Measurements from ENCODE around the gene NDUFS4. TPM values are rescaled to one million over a fixed set of nuclear protein-coding genes. Genes with fewer than 3 reads are reported as not detected.
"Not testable (repeated sequence)": the region's sequence is repeated elsewhere in the genome, so short reads cannot be mapped to it uniquely, and the experiment has no call there.

Gene NDUFS4
- total RNA-seq, 1 experiment from 2014 or later = 80.7 TPM

- not testable (repeated sequence) for H3K36me3 ChIP-seq; H3K4me1 ChIP-seq; H3K27ac ChIP-seq; H3K4me3 ChIP-seq; H3K9me3 ChIP-seq (replicated peaks); H3K27me3 ChIP-seq; DNase-seq
These were observed 100.1 kb downstream of the NDUFS4 start for GRCh38 chr5:53660573-53660972.

GRCh38 chr5:53665313-53665712, 104.9 kb downstream of the NDUFS4 start:
- DNase-seq; H3K27me3 ChIP-seq; H3K4me1 ChIP-seq; H3K4me3 ChIP-seq; H3K9me3 ChIP-seq (replicated peaks); H3K36me3 ChIP-seq; H3K27ac ChIP-seq: not testable (repeated sequence)

- no peak overlapping the region for H3K4me3 ChIP-seq
- H3K9me3 ChIP-seq (replicated peaks) = peaks cover 3% of the 10 kb centered on the region; the same call in 1 of the 2 replicates
- no peak overlapping the region for H3K27ac ChIP-seq
- H3K4me1 ChIP-seq = no peaks in the 10 kb centered on the region
- peaks cover 9% of the 10 kb centered on the region for H3K36me3 ChIP-seq
- no peaks in the 10 kb centered on the region for H3K27me3 ChIP-seq
- no peak for DNase-seq
These were observed 107.2 kb downstream of the NDUFS4 start for GRCh38 chr5:53667621-53668020.

GRCh38 chr5:53671447-53671846, 111.0 kb downstream of the NDUFS4 start:
- no peak overlapping the region for H3K27ac ChIP-seq
- no peaks in the 10 kb centered on the region for H3K9me3 ChIP-seq (replicated peaks)
- H3K36me3 ChIP-seq = peaks cover 9% of the 10 kb centered on the region
- DNase-seq = no peak
- H3K4me3 ChIP-seq = no peak overlapping the region
- no peaks in the 10 kb centered on the region for H3K27me3 ChIP-seq
- no peaks in the 10 kb centered on the region for H3K4me1 ChIP-seq

- no peaks in the 10 kb centered on the region for H3K27me3 ChIP-seq
- no peaks in the 10 kb centered on the region; the same call in 1 of the 2 replicates for H3K36me3 ChIP-seq
- H3K9me3 ChIP-seq (replicated peaks) = no peaks in the 10 kb centered on the region
- H3K4me3 ChIP-seq = no peak overlapping the region
- H3K27ac ChIP-seq = no peak overlapping the region
- no peak for DNase-seq
- no peaks in the 10 kb centered on the region for H3K4me1 ChIP-seq
These were observed 113.7 kb downstream of the NDUFS4 start for GRCh38 chr5:53674121-53674520.

- peaks cover under 1% of the 10 kb centered on the region; the same call in 1 of the 2 replicates for H3K36me3 ChIP-seq
- no peaks in the 10 kb centered on the region for H3K4me1 ChIP-seq
- H3K4me3 ChIP-seq = no peak overlapping the region
- no peak overlapping the region for H3K27ac ChIP-seq
- no peak for DNase-seq
- H3K9me3 ChIP-seq (replicated peaks) = no peaks in the 10 kb centered on the region
- H3K27me3 ChIP-seq = no peaks in the 10 kb centered on the region
These were observed 117.2 kb downstream of the NDUFS4 start for GRCh38 chr5:53677632-53678031.

GRCh38 chr5:53678981-53679660, 118.7 kb downstream of the NDUFS4 start:
- DNase-seq = no peak
- no peak overlapping the region for H3K27ac ChIP-seq

GRCh38 chr5:53681079-53681478, 120.6 kb downstream of the NDUFS4 start:
- no peak for DNase-seq
- Histone ChIP-seq H3K9me3 (replicated peaks) (no peaks in the 10 kb centered on the region), H3K4me1 (no peaks in the 10 kb centered on the region)

More at GRCh38 chr5:53678981-53679660, 118.7 kb downstream of the NDUFS4 start:
- Histone ChIP-seq H3K27me3 (no peaks in the 10 kb centered on the region), H3K9me3 (replicated peaks) (no peaks in the 10 kb centered on the region), H3K36me3 (peaks cover 10% of the 10 kb centered on the region), H3K4me1 (no peaks in the 10 kb centered on the region), H3K4me3 (no peak overlapping the region)

GRCh38 chr5:53691014-53691413, 130.6 kb downstream of the NDUFS4 start:
- H3K4me1 ChIP-seq = no peaks in the 10 kb centered on the region

More at GRCh38 chr5:53681079-53681478, 120.6 kb downstream of the NDUFS4 start:
- Histone ChIP-seq H3K4me3 (no peak overlapping the region), H3K36me3 (peaks cover 12% of the 10 kb centered on the region), H3K27ac (no peak overlapping the region), H3K27me3 (no peaks in the 10 kb centered on the region)

GRCh38 chr5:53694520-53695022, 134.1 kb downstream of the NDUFS4 start:
- Histone ChIP-seq H3K4me1 (no peaks in the 10 kb centered on the region), H3K36me3 (no peaks in the 10 kb centered on the region), H3K9me3 (replicated peaks) (peaks cover 6% of the 10 kb centered on the region; the same call in 1 of the 2 replicates), H3K27me3 (no peaks in the 10 kb centered on the region), H3K4me3 (no peak overlapping the region), H3K27ac (no peak overlapping the region)
- no peak for DNase-seq

More at GRCh38 chr5:53691014-53691413, 130.6 kb downstream of the NDUFS4 start:
- Histone ChIP-seq H3K27ac (no peak overlapping the region), H3K27me3 (no peaks in the 10 kb centered on the region), H3K4me3 (no peak overlapping the region), H3K36me3 (peaks cover 3% of the 10 kb centered on the region; the same call in 1 of the 2 replicates), H3K9me3 (replicated peaks) (peaks cover 13% of the 10 kb centered on the region)
- DNase-seq = no peak

GRCh38 chr5:53710405-53710804, 150.0 kb downstream of the NDUFS4 start:
- H3K27ac ChIP-seq; H3K36me3 ChIP-seq; H3K4me1 ChIP-seq; H3K9me3 ChIP-seq (replicated peaks); H3K27me3 ChIP-seq; DNase-seq; H3K4me3 ChIP-seq: not testable (repeated sequence)

GRCh38 chr5:53712327-53712726, 151.9 kb downstream of the NDUFS4 start:
- Histone ChIP-seq H3K4me1 (no peaks in the 10 kb centered on the region), H3K27me3 (no peaks in the 10 kb centered on the region), H3K4me3 (no peak overlapping the region), H3K36me3 (no peaks in the 10 kb centered on the region), H3K27ac (no peak overlapping the region), H3K9me3 (replicated peaks) (peaks cover 3% of the 10 kb centered on the region; the same call in 1 of the 2 replicates)
- no peak for DNase-seq

- no peaks in the 10 kb centered on the region for H3K27me3 ChIP-seq
- peaks cover 3% of the 10 kb centered on the region; the same call in 1 of the 2 replicates for H3K9me3 ChIP-seq (replicated peaks)
- no peak overlapping the region for H3K27ac ChIP-seq
- DNase-seq = no peak
- no peaks in the 10 kb centered on the region for H3K36me3 ChIP-seq
- H3K4me1 ChIP-seq = no peaks in the 10 kb centered on the region
- no peak overlapping the region for H3K4me3 ChIP-seq
These were observed 153.7 kb downstream of the NDUFS4 start for GRCh38 chr5:53713978-53714666.

- no peak for DNase-seq
- H3K9me3 ChIP-seq (replicated peaks) = peaks cover 3% of the 10 kb centered on the region; the same call in 1 of the 2 replicates
- H3K4me3 ChIP-seq = no peak overlapping the region
These were observed 154.2 kb downstream of the NDUFS4 start for GRCh38 chr5:53714667-53715010.

GRCh38 chr5:53726121-53726520, 165.7 kb downstream of the NDUFS4 start:
- Histone ChIP-seq H3K27ac (no peak overlapping the region), H3K4me1 (no peaks in the 10 kb centered on the region), H3K4me3 (no peak overlapping the region), H3K9me3 (replicated peaks) (0 out of 2 replicates have a peak, but pooled peaks cover 3% of the 10 kb centered on the region), H3K36me3 (no peaks in the 10 kb centered on the region), H3K27me3 (no peaks in the 10 kb centered on the region)
- no peak for DNase-seq

More at GRCh38 chr5:53714667-53715010, 154.2 kb downstream of the NDUFS4 start:
- Histone ChIP-seq H3K27ac (no peak overlapping the region), H3K27me3 (no peaks in the 10 kb centered on the region), H3K36me3 (no peaks in the 10 kb centered on the region), H3K4me1 (no peaks in the 10 kb centered on the region)
